ENCODE measurements around the gene CHD2. TPM values are rescaled to one million over a fixed set of nuclear protein-coding genes. Genes with fewer than 3 reads are reported as not detected.

The CHD2 gene
- total RNA-seq, 1 experiment from 2014 or later = 63.3 TPM

GRCh38 chr15:92878593-92879053, 21.5 kb upstream of the CHD2 start:
- Mint-ChIP-seq H3K36me3 (ENCODE audit: insufficient read depth in 1 of 3, low read depth in 3 of 3) (peaks cover 3 to 4% (median 3%) of the 10 kb centered on the region in 3 experiments), H3K4me3 (no peak overlapping the region), H3K9me3 (peaks cover 2 to 3% of the 10 kb centered on the region in 2 experiments; a peak in 3 of 5 replicates), H3K27ac (0 out of 7 replicates have a peak overlapping the region, but pooled peaks of 1 of the 3 experiments have one; percentile 31), H3K4me1 (peaks cover 33 to 40% of the 10 kb centered on the region in 2 experiments), H3K27me3 (ENCODE audit: low read depth) (no peaks in the 10 kb centered on the region)
- Histone ChIP-seq H3K79me1 (ENCODE audit: insufficient read depth, low read depth, low read length, poor library complexity, severe bottlenecking) (no peaks in the 10 kb centered on the region), H3K79me2 (ENCODE audit: insufficient read depth, low read length) (peaks cover 6% of the 10 kb centered on the region; the same call in 1 of the 2 replicates), H3K27ac (ENCODE audit: insufficient read length, low read depth, low read length) (no peak overlapping the region), H2BK12ac (ENCODE audit: insufficient read length, low read depth, low read length) (no peak overlapping the region), H3K18ac (ENCODE audit: insufficient read length, low read depth, low read length) (peak overlapping the region; percentile 28), H3K14ac (ENCODE audit: insufficient read depth, low read length) (no peak overlapping the region), H4K20me1 (ENCODE audit: control insufficient read depth, insufficient read depth, insufficient read length) (no peaks in the 10 kb centered on the region), H3K9ac (ENCODE audit: extremely low read depth, insufficient read length, low read length) (no peak overlapping the region), H4K8ac (replicated peaks; ENCODE audit: insufficient read length, low read depth, low read length) (no peak overlapping the region), H3K4me2 (ENCODE audit: insufficient read depth, insufficient read length, low read length) (no peak overlapping the region), H2AFZ (ENCODE audit: low read length) (no peak overlapping the region), H3K23me2 (ENCODE audit: insufficient read length, low read depth, low read length, poor library complexity, severe bottlenecking) (peaks cover 4% of the 10 kb centered on the region), H3T11ph (ENCODE audit: low read length) (no peak overlapping the region), H4K91ac (ENCODE audit: insufficient read length, low read depth, low read length) (no peak overlapping the region), H3K56ac (ENCODE audit: insufficient read length, low read depth, low read length) (no peak overlapping the region), H3K4me1 (ENCODE audit: insufficient read depth, low read length) (peaks cover 6% of the 10 kb centered on the region; the same call in 1 of the 2 replicates), H2BK20ac (ENCODE audit: low read depth, low read length, poor library complexity, severe bottlenecking) (no peak overlapping the region), H3K9me3 (ENCODE audit: control insufficient read depth, low read depth, low read length) (no peaks in the 10 kb centered on the region), H3K4ac (ENCODE audit: low read depth, low read length) (no peak overlapping the region), H2AK5ac (ENCODE audit: insufficient read length, low read length) (no peak overlapping the region), H3K27me3 (ENCODE audit: insufficient read depth, low read length) (no peaks in the 10 kb centered on the region), H4K5ac (ENCODE audit: insufficient read length, low read depth, low read length) (no peak overlapping the region), H2BK5ac (ENCODE audit: insufficient read length, low read length) (no peak overlapping the region), H2BK120ac (ENCODE audit: low read depth, low read length, poor library complexity, severe bottlenecking) (no peak overlapping the region), H3K23ac (ENCODE audit: insufficient read length, low read depth, low read length) (no peak overlapping the region), H2BK15ac (ENCODE audit: low read depth, low read length) (no peak overlapping the region)
- TF ChIP-seq CTCF (conservative IDR thresholded peaks at IDR 0.05) = no peak
- no CpG with 5 or more reads among the region's 5 CpGs for WGBS (ENCODE audit: extremely low coverage, insufficient read length, low lambda C conversion rate)
- DNase-seq = no peak

All from H9 (cell line).